HG03378 (cell line): ENCODE results near the gene MYRFL.
"Not testable (repeated sequence)": the region's sequence is repeated elsewhere in the genome, so short reads cannot be mapped to it uniquely, and the experiment has no call there.

ENCODE experiments used
- ATAC-seq: cut with Tn5 transposase; IDR thresholded peaks from one replicate; pipeline ENCODE4 v1.9.1; 2021; ENCODE audit warnings: mild to moderate bottlenecking, moderate library complexity; ENCODE audit not compliant: unreplicated experiment

The MYRFL gene

GRCh38 chr12:69840727-69841126, 15.7 kb downstream of the MYRFL start:
- no peak for ATAC-seq

GRCh38 chr12:69843608-69844007, 18.6 kb downstream of the MYRFL start:
- no peak for ATAC-seq

- no peak for ATAC-seq
These were observed 19.4 kb downstream of the MYRFL start for GRCh38 chr12:69844416-69844815.

GRCh38 chr12:69844836-69845235, 19.8 kb downstream of the MYRFL start:
- ATAC-seq, result no peak

GRCh38 chr12:69846976-69847375, 21.9 kb downstream of the MYRFL start:
- ATAC-seq, result no peak

GRCh38 chr12:69851976-69852375, 26.9 kb downstream of the MYRFL start:
- ATAC-seq, result no peak

GRCh38 chr12:69853176-69853961, 28.3 kb downstream of the MYRFL start:
- ATAC-seq, result not testable (repeated sequence)

- ATAC-seq, result no peak
These were observed 41.7 kb downstream of the MYRFL start for GRCh38 chr12:69866698-69867097.

- no peak for ATAC-seq
These were observed 43.7 kb downstream of the MYRFL start for GRCh38 chr12:69868695-69869094.

- no peak for ATAC-seq
These were observed 47.8 kb downstream of the MYRFL start for GRCh38 chr12:69872804-69873203.

GRCh38 chr12:69873429-69873828, 48.4 kb downstream of the MYRFL start:
- ATAC-seq, result no peak

- ATAC-seq, result no peak
These were observed 49.6 kb downstream of the MYRFL start for GRCh38 chr12:69874606-69875005.

GRCh38 chr12:69875416-69875935, 50.4 kb downstream of the MYRFL start:
- ATAC-seq, result no peak

- ATAC-seq, result peak; percentile 90
These were observed 54.3 kb downstream of the MYRFL start for GRCh38 chr12:69879007-69879960.

GRCh38 chr12:69880571-69880970, 55.5 kb downstream of the MYRFL start:
- no peak for ATAC-seq

GRCh38 chr12:69881771-69882170, 56.7 kb downstream of the MYRFL start:
- no peak for ATAC-seq

- ATAC-seq, result no peak
These were observed 59.4 kb downstream of the MYRFL start for GRCh38 chr12:69884386-69884785.

GRCh38 chr12:69885658-69886057, 60.6 kb downstream of the MYRFL start:
- peak; percentile 57 for ATAC-seq

GRCh38 chr12:69886109-69886508, 61.1 kb downstream of the MYRFL start:
- ATAC-seq, result no peak

GRCh38 chr12:69886715-69887114, 61.7 kb downstream of the MYRFL start:
- ATAC-seq, result no peak

GRCh38 chr12:69888901-69889300, 63.9 kb downstream of the MYRFL start:
- no peak for ATAC-seq
